GM23338 (cell line): ENCODE data around the gene PPM1H. TPM values are rescaled to one million over a fixed set of nuclear protein-coding genes. Genes with fewer than 3 reads are reported as not detected.

Experiments
- ATAC-seq: fragments of 200-7000 bp; cut with Tn5 transposase; 3 replicates; pipeline ENCODE4 v1.9.1; 2020
- DNase-seq: peaks from one replicate; pipeline ENCODE4 v3.0.0-alpha.2; 2015; ENCODE audit warnings: low spot score
- H2AFZ ChIP-seq: fragments of 200-600 bp; sonication (generic); 2 replicates; pipeline ENCODE4 v1.8.0; 2016; ENCODE audit warnings: antibody characterized with exemption, mild to moderate bottlenecking, moderate library complexity
- H3F3A ChIP-seq: fragments of 200-600 bp; sonication (generic); replicated peaks from 2 replicates; pipeline ENCODE4 v1.8.0; 2017; ENCODE audit warnings: antibody characterized with exemption, mixed run types, low read depth
- H3K27ac ChIP-seq: fragments of 200-600 bp; sonication (generic); 2 replicates; pipeline ENCODE4 v1.6.1; 2016; ENCODE audit warnings: low read depth
- H3K27me3 ChIP-seq: fragments of 200-600 bp; sonication (generic); 2 replicates; pipeline ENCODE4 v1.8.0; 2016; ENCODE audit warnings: mild to moderate bottlenecking, mixed run types, moderate library complexity; ENCODE audit not compliant: insufficient read depth
- H3K36me3 ChIP-seq: fragments of 200-600 bp; sonication (generic); 2 replicates; pipeline ENCODE4 v1.8.0; 2016; ENCODE audit warnings: mild to moderate bottlenecking; ENCODE audit not compliant: insufficient read depth
- H3K4me1 ChIP-seq: fragments of 200-600 bp; sonication (generic); 2 replicates; pipeline ENCODE4 v1.8.0; 2016; ENCODE audit warnings: mild to moderate bottlenecking, moderate library complexity; ENCODE audit not compliant: insufficient read depth
- H3K4me2 ChIP-seq: fragments of 200-600 bp; sonication (generic); 2 replicates; pipeline ENCODE4 v1.7.1; 2017; ENCODE audit warnings: mixed run types
- H3K4me3 ChIP-seq: fragments of 200-600 bp; sonication (generic); 2 replicates; pipeline ENCODE4 v1.6.1; 2016; ENCODE audit warnings: mixed run types
- H3K79me2 ChIP-seq: fragments of 200-600 bp; sonication (generic); replicated peaks from 2 replicates; pipeline ENCODE4 v1.8.0; 2017; ENCODE audit warnings: mild to moderate bottlenecking; ENCODE audit not compliant: insufficient read depth
- H3K9me2 ChIP-seq: fragments of 200-600 bp; sonication (generic); 2 replicates; pipeline ENCODE4 v1.8.0; 2017; ENCODE audit not compliant: insufficient read depth
- H4K20me1 ChIP-seq: fragments of 200-600 bp; sonication (generic); replicated peaks from 2 replicates; pipeline ENCODE4 v1.8.0; 2017; ENCODE audit warnings: mild to moderate bottlenecking; ENCODE audit not compliant: insufficient read depth
- H3K27ac Mint-ChIP-seq: 2 replicates; pipeline ENCODE4 v1.8.0; 2020; ENCODE audit warnings: inconsistent platforms, mild to moderate bottlenecking, moderate library complexity, mixed read lengths
- H3K27me3 Mint-ChIP-seq: 3 replicates; pipeline ENCODE4 v1.8.0; 2022; ENCODE audit warnings: low read depth, mild to moderate bottlenecking, moderate library complexity, mixed read lengths, inconsistent platforms; ENCODE audit not compliant: insufficient read depth, poor library complexity
- H3K36me3 Mint-ChIP-seq: 3 replicates; pipeline ENCODE4 v1.8.0; 2021; ENCODE audit warnings: low read depth, mild to moderate bottlenecking, inconsistent platforms, moderate library complexity, mixed read lengths
- H3K4me1 Mint-ChIP-seq: 3 replicates; pipeline ENCODE4 v1.8.0; 2020; ENCODE audit warnings: mild to moderate bottlenecking, inconsistent platforms, mixed read lengths
- H3K4me3 Mint-ChIP-seq: 3 replicates; pipeline ENCODE4 v1.8.0; 2021; ENCODE audit warnings: moderate library complexity, mild to moderate bottlenecking, inconsistent platforms, mixed read lengths
- H3K9me3 Mint-ChIP-seq: 3 replicates; pipeline ENCODE4 v1.8.0; 2020; ENCODE audit warnings: moderate library complexity, mild to moderate bottlenecking, inconsistent platforms, mixed read lengths
- CREB1 ChIP-seq: fragments of 250-450 bp; sonication (Bioruptor Pico); IDR thresholded peaks from 2 replicates; pipeline ENCODE4 v1.5.0; 2020; ENCODE audit warnings: low read depth, mild to moderate bottlenecking, moderate library complexity
- CTCF ChIP-seq, 2 experiments: fragments of 200-600 bp in 1 of 2; sonication (generic) in 1 of 2; conservative IDR thresholded peaks; 2 replicates each; pipeline versions ENCODE4 v1.5.1 to v1.6.1; 2016 to 2017; ENCODE audit warnings: antibody characterized with exemption in 2 of 2, low read depth in 2 of 2, mild to moderate bottlenecking in 2 of 2, moderate library complexity in 1 of 2
- EZH2 ChIP-seq: fragments of 200-600 bp; sonication (generic); IDR thresholded peaks from one replicate; pipeline ENCODE4 v1.8.0; 2017; ENCODE audit warnings: antibody characterized with exemption, mild to moderate bottlenecking, low read depth; ENCODE audit not compliant: unreplicated experiment
- EZH2phosphoT487 ChIP-seq: fragments of 200-600 bp; sonication (generic); IDR thresholded peaks from one replicate; pipeline ENCODE4 v1.8.1; 2018; ENCODE audit warnings: antibody characterized with exemption; ENCODE audit not compliant: unreplicated experiment
- JUNB ChIP-seq: IDR thresholded peaks from one replicate; pipeline ENCODE4 v1.6.1; 2016; ENCODE audit warnings: antibody characterized with exemption; ENCODE audit not compliant: unreplicated experiment
- NANOG ChIP-seq: IDR thresholded peaks from 2 replicates; pipeline ENCODE4 v1.6.1; 2016; ENCODE audit warnings: antibody characterized with exemption, borderline replicate concordance
- REST ChIP-seq: IDR thresholded peaks from one replicate; pipeline ENCODE4 v1.6.1; 2018; ENCODE audit warnings: antibody characterized with exemption; ENCODE audit not compliant: unreplicated experiment
- STAT1 ChIP-seq: IDR thresholded peaks from one replicate; pipeline ENCODE4 v1.6.1; 2016; ENCODE audit warnings: antibody characterized with exemption; ENCODE audit not compliant: unreplicated experiment
- ZNF114 ChIP-seq: fragments of 250-450 bp; sonication (Bioruptor Pico); IDR thresholded peaks from 2 replicates; pipeline ENCODE4 v1.5.0; 2020; ENCODE audit warnings: mild to moderate bottlenecking, moderate library complexity
- ZNF462 ChIP-seq: fragments of 250-450 bp; sonication (Bioruptor Pico); IDR thresholded peaks from 2 replicates; pipeline ENCODE4 v1.5.0; 2020; ENCODE audit warnings: mild to moderate bottlenecking, moderate library complexity
- polyA plus RNA-seq: library from polyadenylated mRNA; unstranded; fragments of >200 nt; fragmentation: Nextera tagmentation; extraction: Ambion mirVana; gene quantifications from 2 replicates; pipeline ENCODE4 v1.2.1, GENCODE V29; 2016
- total RNA-seq: library from RNA; depleted of rRNA; stranded (reverse); fragments of >200 nt; shearing (Covaris generic); gene quantifications from 2 replicates; pipeline ENCODE4 v1.2.3, GENCODE V29; 2014

The PPM1H gene
- total and polyA plus RNA-seq, 2 experiments from 2014 or later, result 11.4 to 41.2 TPM

GRCh38 chr12:62693376-62694050 lies 241.4 kb downstream of the PPM1H start (continued):
- TF ChIP-seq ZNF462 (CRISPR knock-in tag), result no peak

- H3K79me2 ChIP-seq, result no peaks in the 10 kb centered on the region
- no peaks in the 10 kb centered on the region; the same call in 1 of the 2 replicates for H3K36me3 ChIP-seq
- no peak overlapping the region for H2AFZ ChIP-seq
- no peak overlapping the region for H3K27ac Mint-ChIP-seq
- no peaks in the 10 kb centered on the region for H3K27me3 ChIP-seq
- peaks cover 55% of the 10 kb centered on the region for H3K36me3 Mint-ChIP-seq
- H3K9me3 Mint-ChIP-seq, result no peaks in the 10 kb centered on the region
- H3K27me3 Mint-ChIP-seq, result peaks cover 7% of the 10 kb centered on the region
- peaks cover 11% of the 10 kb centered on the region; the same call in 1 of the 2 replicates for H3K4me1 ChIP-seq
- no peak overlapping the region for H3K4me3 ChIP-seq
- DNase-seq (no peak), ATAC-seq (no peak)
- H3K4me2 ChIP-seq, result no peak overlapping the region
- no peaks in the 10 kb centered on the region; the same call in 1 of the 2 replicates for H3F3A ChIP-seq
- H3K9me2 ChIP-seq, result peaks cover 11% of the 10 kb centered on the region
- H3K27ac ChIP-seq, result peak overlapping the region; percentile 9; the same call in 1 of the 2 replicates
- H3K4me1 Mint-ChIP-seq, result peaks cover 4% of the 10 kb centered on the region; the same call in 2 of the 3 replicates
- no peaks in the 10 kb centered on the region for H4K20me1 ChIP-seq
- H3K4me3 Mint-ChIP-seq, result no peak overlapping the region
- TF ChIP-seq CREB1 (CRISPR knock-in tag), result no peak
- TF ChIP-seq STAT1, result no peak
- TF ChIP-seq NANOG, result no peak
- TF ChIP-seq EZH2phosphoT487, result no peak
- no peak for TF ChIP-seq JUNB
- TF ChIP-seq CTCF (conservative IDR thresholded peaks at IDR 0.05; ENCODE audit: low read depth in 2 of 2), result no peak
- no peak for TF ChIP-seq ZNF114 (CRISPR knock-in tag)
- no peak for TF ChIP-seq EZH2
- TF ChIP-seq REST, result no peak
Measured at GRCh38 chr12:62692884-62693283, 242.1 kb downstream of the PPM1H start.
